GM19468 (cell line): ENCODE measurements around the gene RTN4R.
"Not testable (repeated sequence)": the region's sequence is repeated elsewhere in the genome, so short reads cannot be mapped to it uniquely, and the experiment has no call there.

Experiments
- ATAC-seq: cut with Tn5 transposase; IDR thresholded peaks from one replicate; pipeline ENCODE4 v1.9.1; 2021; ENCODE audit warnings: mild to moderate bottlenecking, moderate library complexity, moderate number of reproducible peaks; ENCODE audit not compliant: unreplicated experiment; ENCODE audit errors: extremely low read depth

Gene RTN4R

DNA sequence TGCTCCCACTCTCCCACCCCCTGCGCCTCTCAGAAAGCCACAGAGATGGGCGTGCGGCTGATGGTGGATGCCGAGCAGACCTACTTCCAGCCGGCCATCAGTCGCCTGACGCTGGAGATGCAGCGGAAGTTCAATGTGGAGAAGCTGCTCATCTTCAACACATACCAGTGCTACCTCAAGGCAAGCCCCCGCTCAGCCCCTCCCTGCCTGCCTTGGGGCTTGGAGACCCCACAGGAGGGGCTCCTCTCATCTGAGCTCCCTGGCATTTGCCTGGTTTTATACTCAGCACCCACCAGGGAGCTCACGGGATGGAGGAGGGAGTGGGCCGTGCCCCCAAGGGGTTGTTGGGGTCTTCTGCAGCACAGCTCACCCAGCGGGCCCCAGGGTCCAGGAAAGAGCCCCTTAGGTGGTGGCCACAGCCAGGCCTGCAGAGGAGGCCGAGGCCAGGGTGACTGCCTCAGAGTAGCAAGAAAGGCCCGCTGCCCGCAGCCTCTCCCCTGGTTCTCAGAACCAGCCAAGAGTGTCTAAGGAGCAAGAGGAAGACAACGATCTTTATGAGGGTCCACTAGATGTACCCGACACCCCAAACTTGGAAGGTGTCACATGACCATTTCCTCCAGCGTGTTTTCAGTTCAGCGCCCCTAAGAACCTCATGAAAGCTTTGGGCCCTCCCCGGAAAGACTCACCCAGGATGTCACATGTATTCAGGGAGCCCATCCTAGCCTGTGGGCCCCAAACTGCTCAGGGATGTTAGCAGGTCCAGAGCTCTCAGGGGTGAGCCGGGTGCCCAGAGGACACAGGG is 38.7 kb upstream of the RTN4R start:
- ATAC-seq = not testable (repeated sequence)

DNA sequence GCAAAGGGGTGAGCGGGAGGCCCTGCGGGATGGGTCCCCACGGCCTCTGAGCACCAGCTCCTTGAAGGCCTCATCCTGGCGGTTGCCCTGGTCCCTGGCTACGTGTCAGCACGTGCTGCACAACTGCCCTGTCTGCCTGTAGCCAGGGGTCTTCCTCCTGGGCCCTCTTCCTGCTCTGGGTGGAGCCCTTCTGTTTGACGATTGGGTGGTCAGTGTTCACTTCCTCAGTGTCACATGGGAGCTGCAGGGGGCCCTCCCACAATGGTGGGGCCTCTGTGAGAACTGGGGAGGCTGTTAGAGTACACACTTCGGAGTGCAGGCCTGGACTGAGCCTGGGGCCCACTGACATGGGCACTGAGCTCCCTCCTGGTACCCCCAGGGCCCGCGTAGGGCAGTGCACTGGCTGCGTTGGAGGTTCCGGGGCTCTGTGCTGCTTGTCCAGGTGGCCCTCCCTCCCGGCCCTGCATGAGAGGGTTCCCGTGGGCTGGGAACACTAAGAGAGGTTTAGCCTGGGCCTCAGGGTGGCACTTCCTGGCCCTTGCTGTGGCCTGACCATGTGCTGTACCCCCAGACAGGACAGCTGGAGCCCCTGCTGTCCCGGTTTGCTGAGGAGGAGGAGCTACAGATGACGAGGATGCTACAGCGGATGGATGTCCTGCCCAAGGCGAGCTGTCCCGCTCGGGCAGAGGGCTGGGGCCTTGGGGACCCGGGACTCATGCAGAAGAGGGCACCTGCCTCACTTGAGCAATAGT is 38.0 kb upstream of the RTN4R start:
- ATAC-seq = no peak

DNA sequence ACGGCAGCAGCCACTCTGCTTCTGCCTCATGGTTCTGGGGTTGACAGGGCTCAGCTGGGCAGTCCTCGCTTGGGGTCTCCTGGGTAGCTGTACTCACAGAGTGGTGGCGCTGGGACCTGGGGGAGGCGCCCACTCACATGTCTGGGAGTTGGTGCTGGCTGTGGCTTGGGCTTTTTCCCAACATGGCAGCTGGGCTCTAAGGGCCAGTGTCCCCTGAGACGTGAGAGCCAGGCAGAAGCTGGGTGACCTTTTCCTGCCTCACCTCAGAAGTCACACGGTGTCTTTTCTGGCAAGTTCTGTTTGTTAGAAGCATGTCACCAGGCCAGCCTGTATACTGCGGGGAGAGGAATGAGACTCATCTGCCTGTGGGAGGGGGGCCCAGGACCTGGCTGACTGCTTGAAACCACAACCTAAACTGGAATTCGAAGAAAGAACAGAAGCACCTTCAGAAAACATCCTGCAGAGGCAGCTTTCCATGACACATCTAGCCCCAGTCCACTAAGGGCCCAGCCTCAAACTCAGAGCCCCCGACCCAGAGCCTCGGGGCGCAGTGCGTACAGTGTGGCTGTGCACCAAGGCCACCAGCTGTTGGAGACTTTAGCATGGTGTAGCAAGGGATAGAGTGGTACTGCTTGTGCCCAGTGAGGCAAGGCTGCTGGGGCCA is 37.2 kb upstream of the RTN4R start:
- ATAC-seq = not testable (repeated sequence)

DNA sequence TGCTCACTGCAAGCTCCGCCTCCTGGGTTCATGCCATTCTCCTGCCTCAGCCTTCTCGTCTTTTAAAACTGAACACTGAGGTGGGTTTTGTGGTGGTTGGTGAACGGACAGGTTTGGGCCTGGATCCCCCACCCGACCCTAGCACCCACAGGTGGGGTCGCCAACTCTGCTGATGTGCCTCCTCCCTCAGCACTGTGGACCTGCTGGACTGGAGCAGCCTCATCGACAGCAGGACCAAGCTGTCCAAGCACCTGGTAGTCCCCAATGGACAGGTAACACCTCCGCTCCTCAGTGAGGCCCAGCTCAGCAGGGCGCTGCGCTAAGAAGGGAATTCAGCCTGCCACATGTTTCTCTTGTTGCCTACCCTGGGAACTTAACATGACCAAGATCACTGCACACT is 36.5 kb upstream of the RTN4R start:
- no peak for ATAC-seq

DNA sequence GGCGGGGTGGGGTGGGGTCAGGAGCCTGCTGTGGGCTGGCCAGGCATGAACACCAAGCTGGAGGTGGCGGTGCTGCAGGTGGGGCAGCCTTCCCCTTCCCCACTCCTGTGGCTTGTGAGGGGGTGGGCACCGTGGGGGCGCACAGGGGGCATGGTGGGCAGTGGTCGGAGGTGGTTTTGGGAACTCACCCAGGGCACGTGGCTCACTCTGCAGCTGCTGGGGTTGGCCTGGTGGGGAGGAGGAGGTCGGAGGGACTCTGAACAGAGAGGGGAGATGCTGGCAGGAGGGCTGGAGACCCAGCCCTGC is 35.1 kb upstream of the RTN4R start:
- not testable (repeated sequence) for ATAC-seq

DNA sequence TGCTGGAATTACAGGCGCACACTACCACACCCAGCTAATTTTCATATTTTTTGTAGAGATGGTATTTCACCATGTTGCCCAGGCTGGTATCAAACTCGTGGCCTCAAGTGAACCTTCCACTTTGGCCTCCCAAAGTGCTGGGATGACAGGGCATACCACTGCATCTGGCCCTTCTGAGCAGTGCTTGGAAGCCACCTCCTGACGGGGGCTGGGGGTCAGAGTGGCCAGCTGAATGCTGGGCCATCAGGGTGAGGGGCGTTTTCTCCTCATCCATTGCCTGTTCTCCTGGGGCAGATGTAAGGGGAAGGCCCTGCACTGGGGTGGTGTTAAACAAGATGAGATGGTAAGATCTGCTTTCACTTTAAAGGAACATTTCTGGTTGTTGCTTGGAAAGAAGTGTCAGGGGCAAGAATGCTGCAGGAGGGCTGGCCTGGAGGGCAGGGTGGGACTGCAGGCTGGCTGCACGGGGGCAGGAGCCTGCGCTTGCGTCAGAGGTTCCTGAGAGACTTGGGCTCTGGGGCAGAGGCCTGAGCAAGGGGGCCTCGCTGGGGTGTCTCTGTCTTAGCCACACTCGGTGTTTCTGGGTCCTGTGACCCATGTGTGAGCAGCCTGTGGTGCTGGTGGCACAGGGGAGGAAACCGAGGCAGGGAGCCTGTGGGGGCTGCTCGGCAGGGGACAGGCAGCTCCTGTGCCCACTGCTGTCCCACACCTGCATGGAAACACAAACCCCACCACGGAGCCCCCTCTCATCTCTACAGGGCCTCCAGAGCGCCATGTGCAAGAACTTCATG is 34.5 kb upstream of the RTN4R start:
- ATAC-seq = no peak

DNA sequence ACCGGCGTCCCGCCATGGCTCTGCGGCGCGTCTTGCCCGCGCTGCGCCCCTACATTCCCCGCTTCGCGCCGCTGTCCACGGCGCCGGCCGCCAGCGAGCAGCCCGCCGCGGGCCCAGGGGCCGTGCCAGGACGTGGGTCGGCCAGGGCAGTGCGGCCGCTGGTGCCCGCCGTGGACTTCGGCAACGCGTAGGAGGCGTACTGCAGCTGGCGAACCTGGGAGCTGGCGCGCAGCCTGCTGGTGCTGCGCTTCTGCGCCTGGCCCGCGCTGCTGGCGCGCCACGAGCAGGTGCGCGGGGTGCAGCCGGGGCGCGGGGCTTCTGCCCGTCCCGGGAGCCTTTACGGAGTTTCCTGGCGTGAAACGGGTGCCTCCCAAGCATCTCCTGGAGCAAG is 31.6 kb upstream of the RTN4R start:
- ATAC-seq = no peak

DNA sequence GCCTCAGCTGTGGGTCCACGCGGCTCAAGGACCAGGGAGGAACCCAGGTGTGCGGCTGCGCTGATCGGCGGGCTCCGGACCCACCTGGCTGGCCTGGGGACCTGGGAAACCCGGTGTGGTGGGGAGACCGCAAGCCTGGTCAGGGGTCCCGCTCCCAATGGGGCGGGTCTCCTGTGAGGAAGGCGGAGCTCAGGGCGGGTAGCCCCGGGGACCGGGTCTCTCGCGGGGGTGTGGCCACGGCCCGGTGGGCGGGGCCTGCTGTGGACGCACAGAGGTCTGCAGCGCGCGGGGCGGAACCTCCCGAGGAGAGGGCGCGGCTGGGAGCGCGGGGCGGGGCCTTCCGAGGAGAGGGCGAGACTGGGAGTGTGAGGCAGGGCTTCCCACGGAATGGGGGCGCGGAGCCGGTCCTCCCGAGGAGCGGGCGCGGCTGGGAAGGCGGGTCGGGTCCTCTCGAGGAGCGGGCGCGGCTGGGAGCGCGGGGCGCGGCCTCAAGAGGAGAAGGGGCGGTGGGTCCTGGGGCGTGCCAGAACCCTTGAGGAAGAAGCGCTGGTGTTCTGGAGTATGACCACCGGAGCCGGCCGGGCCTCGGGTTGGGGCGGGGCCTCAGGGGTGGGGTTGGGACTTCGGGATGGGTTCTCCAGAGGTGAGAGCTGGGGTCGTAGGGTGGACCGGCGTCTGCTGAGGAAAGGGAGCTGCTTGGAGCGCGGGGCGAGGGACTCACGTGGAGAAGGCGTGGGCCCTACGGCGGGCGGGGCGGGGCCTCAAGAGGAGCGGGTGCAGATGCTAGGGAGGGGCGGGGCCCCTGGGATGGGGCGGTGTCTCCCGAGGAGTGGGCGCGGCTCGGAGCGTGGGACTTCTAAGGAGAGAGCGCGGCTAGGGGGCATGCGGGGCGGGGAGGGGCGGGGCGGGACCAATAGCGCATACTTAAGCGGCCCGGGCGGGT is 31.0 kb upstream of the RTN4R start:
- ATAC-seq = no peak

DNA sequence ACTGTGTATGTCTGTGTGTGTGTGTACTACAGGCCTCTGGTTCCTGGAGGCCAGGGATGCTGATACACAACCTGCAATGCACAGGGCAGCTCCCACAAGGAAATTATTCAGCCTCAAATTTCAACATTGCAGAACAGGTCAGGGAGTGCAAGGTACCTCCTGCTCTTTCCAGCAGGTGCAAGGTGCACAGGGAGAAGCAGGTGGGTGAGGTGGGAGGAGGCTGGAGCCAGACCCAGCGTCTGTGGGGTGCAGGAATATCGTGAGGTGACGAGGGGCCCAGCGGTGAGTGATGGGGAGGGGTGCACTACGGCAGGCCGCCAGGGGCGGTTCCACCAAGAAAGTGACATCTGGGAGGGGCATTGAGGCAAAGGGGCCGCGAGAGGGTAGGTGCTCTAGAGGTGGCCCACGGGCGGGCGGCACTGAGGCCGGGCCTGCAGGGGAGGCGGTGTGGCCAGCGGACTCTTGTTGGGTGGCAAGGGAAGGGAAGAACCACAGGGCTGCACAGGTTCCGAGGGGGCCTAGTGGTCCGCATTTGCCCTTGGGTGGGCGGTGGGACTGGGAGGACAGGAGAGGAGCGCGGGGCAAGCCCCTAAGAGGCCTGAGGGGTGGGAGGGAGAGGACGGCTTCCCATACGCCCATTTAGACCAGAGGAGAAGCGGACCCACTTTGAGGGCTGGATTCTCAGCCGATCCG is 30.1 kb upstream of the RTN4R start:
- ATAC-seq = no peak

DNA sequence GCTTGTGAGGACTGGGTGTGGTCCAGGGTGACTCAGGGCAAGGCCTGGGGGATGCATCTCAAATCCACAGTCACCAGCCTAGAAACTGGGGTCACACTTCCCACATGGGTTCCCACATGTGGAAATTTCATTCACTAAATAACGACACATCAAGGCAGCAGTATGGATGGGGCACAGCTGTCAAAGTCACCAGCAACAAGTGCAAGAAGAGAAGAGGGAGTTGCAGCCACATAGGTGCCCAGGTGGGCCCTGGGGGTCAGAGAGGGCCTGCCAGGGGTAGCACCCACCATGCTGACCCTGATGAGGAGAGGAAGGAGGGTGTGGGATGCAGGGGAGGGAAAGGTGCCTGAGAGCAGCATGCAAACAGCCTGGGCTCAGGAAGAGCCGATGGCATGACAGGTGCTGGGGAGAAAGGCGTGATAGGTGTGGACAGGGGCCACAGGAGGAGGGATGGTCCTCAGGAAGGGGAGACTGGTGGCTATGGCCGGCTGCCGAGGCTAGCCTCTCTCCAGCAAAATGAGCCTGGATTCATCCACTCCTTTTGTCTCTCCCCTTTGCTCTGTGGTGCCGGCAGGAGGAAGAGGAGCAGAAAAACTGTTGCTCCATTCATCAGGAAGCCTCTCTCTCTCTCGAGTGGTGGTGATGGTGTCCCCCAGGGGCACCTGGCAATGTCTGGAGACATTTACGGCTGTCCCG is 29.4 kb upstream of the RTN4R start:
- ATAC-seq = no peak

DNA sequence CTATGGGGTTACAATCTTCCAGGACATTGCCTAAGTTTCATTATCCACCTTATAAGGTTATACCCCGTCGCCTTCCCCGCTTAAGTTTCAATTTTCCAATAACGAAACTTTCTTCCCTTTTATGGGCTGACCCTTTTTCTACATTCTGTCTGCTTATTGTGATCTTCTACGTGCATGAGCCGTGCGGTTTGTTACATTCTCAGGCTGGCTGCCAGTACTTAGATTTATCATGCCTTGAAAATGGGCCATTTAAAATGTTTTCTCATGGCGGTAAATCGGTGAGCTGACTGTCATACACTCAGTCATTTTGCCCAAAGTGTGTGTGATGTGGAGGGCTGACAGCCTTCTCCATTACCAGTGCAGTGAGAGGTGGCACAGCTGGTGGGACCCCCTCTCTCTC is 28.5 kb upstream of the RTN4R start:
- ATAC-seq = no peak

DNA sequence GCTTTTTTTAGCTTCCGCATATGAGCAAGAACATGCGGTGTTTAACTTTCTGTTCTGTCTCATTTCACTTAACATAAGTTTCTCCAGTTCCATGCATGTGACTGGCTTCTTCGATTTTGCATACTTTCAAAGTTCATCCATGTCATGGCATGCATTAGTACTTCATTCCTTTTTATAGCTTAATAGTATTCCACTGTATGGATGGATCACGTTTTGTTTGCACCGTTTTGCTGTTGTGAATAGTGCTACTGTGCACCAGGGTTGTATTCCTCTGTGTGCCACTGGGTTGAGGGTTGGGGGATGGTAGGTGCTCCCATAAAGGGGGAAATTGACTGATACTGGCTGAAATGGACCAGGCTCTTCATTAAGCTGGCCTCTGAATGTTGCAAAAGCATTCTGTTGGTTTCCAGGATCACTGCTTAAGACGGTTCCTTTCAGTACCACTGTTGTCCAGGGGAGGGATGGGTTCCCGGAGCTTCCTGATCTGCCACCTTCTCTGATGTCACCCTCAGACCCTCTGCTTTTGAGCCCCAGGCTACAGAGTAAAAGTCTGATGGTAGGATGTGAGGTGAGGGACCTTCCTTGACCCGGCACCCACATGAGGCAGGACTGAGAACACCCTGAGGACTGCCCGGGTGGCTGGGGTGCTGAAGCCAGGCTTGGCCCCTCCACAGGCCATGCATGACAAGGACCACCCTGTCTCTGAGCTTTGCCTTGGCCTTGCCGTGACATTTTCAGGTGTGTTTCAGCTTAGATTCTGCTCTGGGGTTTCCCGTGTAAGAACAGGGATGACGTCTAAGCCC is 27.3 kb upstream of the RTN4R start:
- ATAC-seq = no peak

DNA sequence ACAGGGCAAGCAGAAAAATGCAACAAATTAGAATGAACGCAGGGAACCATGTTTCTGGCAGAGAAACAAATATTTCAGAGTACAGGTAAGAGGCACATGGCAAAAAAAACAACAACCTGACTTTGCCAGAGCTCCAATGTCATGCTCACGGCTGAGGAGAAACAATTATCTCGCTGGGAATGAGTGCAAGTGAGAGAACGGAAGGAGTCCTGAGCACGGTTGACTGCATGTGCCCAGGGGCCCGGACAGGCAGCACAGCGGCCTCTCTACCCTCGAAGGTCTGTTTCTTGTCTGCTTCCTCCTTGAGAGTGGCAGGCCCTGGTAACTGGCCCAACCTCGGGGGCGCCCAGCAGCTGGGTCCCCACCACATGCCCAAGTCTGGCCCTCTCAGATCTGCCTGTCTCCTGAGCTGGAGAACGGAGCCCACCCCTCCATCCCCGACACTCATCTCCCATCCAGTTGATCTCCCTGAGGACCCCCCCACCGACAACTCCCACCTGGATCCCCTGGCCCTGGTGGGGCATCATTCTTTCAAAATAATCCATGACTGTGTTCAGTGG is 24.6 kb upstream of the RTN4R start:
- no peak for ATAC-seq

DNA sequence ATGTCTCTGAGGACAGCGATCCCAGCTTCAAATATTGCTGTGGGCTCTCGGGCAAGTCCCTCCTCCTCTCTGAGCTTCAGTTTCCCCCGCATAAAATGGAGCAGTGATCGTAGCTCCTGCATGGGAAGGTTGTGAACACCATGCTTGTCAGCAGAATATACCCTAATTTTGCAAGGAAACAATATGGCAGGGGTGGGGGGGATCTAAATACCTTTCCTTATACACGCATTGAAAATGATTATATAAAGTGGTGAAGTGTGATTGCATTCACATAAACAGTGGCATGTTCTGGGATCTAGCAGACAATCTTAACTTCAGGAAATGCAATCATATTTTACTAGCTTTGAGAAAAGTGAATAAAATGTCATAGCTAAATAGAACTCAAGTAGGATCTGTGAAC is 24.0 kb upstream of the RTN4R start:
- ATAC-seq = no peak

DNA sequence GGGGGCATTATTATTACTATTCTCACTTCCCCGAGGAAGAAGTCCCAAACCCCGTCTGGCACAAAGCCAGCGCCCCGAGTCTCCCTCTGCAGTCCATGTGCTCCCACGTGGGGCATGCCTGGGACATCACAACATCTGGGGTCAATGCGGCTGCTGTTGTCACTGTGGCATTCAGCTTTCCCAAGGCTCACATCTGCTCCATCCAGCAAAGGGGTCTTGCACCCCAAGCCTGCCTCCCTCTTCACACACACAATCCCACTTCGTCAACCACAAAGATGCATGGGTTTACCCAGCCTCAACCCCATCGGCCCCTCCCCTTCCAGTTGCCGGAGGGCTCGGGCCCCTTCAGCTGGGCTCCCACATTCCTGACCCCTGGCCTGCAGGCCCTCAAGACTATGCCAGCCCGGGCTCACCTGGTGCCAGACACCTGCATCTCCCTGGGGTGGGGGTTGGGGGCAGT is 23.5 kb upstream of the RTN4R start:
- ATAC-seq = no peak

DNA sequence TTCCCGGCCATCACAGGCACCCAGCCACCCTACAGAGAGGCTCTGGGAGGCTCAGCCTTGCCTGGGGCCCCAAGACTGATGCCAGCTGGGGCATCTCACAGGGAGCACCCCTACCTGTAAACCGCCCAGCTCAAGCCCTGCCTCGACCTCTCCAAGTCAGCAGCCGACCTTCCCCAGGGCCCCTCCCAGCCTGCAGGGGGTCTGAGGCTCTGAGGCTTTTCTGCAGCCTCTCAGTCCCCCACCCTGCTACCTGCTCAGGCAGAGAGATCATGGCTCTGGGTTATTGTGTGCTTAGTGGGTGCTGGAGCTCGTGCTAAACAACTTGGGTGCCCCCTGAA is 23.1 kb upstream of the RTN4R start:
- ATAC-seq = no peak

DNA sequence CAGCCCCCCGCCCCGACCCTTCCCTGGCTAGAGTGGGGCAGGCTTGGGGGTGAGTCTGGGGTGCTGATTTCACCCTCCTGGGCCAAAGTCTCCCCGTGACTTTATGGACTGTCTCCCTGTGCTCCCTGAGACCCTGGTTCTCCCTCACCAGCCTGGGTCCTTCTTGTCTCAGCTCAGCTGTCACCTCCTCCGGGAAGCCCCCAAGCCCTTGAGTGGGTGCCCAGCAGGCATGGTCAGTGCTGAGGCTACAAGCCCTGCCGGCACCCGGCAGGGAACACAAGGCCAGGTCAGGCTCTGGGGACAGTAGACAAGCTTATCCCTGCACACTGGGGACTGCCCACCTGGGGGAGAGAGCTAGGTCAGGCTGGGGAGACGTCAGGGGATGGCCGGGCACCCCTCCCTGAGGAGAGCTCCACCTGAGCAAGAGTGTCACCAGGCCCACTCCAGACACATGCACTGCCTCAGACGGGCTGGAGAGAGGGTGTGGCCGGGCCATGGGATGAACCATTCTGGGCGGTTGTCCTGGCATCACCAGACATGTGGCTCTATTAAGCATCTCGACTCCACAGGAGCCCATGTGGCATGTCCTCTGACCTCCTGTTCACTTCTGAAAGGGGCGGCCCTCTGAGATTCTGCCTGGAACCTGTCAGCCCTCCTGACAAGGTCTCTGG is 22.6 kb upstream of the RTN4R start:
- ATAC-seq = no peak
